Measurements from ENCODE around the gene DCP1B.

- TF ChIP-seq CTCF (IDR thresholded peaks at IDR 0.05; ENCODE audit: low read depth, low read length) = no peak
- TF ChIP-seq EZH2phosphoT487 (IDR thresholded peaks at IDR 0.05; ENCODE audit: low read depth) = no peak
Measured at GRCh38 chr12:1918081-1918883, 86.0 kb downstream of the DCP1B start, which contains the start of gene CACNA2D4.
